Measurements from ENCODE around the gene SOX6. TPM values are rescaled to one million over a fixed set of nuclear protein-coding genes. Genes with fewer than 3 reads are reported as not detected.

Gene SOX6
- total and polyA plus RNA-seq, 2 of the 13 experiments (the other 11 are each of a cell fraction or from before 2014, with no cell fraction given): 2.6 to 11.2 TPM

DNA sequence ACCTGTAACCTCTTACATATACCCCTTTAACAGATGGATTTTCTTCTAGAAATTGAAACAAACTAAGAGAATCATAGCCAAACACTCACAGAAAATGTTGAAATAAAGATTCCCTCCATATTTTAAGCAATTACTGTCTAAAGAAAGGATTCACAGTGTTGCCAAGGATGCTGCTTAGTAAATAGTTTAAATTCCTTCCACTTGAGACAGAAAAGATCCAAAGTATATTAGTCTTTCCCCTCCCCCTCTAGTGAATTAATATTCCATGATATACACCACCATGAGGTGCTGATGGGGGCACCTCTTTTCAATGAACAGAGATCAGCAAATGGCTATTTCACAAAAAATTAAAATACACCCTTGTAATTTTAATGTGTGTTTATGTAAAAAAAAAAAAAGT lies 186.8 kb downstream of the SOX6 start:
- ATAC-seq (no peak), DNase-seq (ENCODE audit: low spot score) (no peak), FAIRE-seq (no peak)
- Histone ChIP-seq H3K27ac (ENCODE audit: extremely low read length, insufficient read depth, low read length) (no peak overlapping the region), H3K9me3 (ENCODE audit: low read length) (no peaks in the 10 kb centered on the region), H3K36me3 (replicated peaks in 1 of 2; ENCODE audit: control insufficient read depth in 1 of 2, insufficient read depth in 2 of 2, low read length in 2 of 2) (no peaks in the 10 kb centered on the region), H4K20me1 (ENCODE audit: insufficient read depth, low read length) (no peaks in the 10 kb centered on the region), H3K4me1 (ENCODE audit: insufficient read depth, low read length) (peaks cover 9% of the 10 kb centered on the region), H3K4me3 (replicated peaks in 1 of 3; ENCODE audit: insufficient read depth in 1 of 3, low read depth in 2 of 3, low read length in 3 of 3) (no peak overlapping the region), H3K9ac (ENCODE audit: insufficient read depth, low read depth, low read length) (no peak overlapping the region), H3K4me2 (ENCODE audit: low read depth, low read length) (no peak overlapping the region), H3K27me3 (ENCODE audit: control insufficient read depth in 1 of 2, insufficient read depth in 2 of 2, low read length in 2 of 2) (no peaks in the 10 kb centered on the region), H2AFZ (ENCODE audit: low read length) (no peak overlapping the region), H3K79me2 (ENCODE audit: insufficient read depth, low read length) (no peaks in the 10 kb centered on the region)
- in situ Hi-C loops (cut with HindIII; ENCODE audit: extremely low pct_ligation_motif_present, low pct_unique_long_range_greater_than_20kb) (no loop called here), intact Hi-C loops (cut with micrococcal nuclease; ENCODE audit: unreplicated experiment) (no loop called here)
- no TSS peak for BruUV-seq (replicated peaks)
- ChIA-PET POLR2A (interaction anchor here (1.3 kb wide), 1 partner anchor 13 kb away, joined by 3 read pairs; no protein-coding TSS in a partner anchor), CTCF (ENCODE audit: low intra/inter-chr PET ratio, low total read pairs) (no interaction called here)
- TF ChIP-seq REXO4 (CRISPR knock-in tag; IDR thresholded peaks at IDR 0.05; ENCODE audit: borderline replicate concordance) (no peak), TBL1XR1 (IDR thresholded peaks at IDR 0.05; ENCODE audit: borderline replicate concordance, low read length, partially characterized antibody) (no peak), ZNF746 (CRISPR knock-in tag; IDR thresholded peaks at IDR 0.05) (no peak), MIXL1 (CRISPR knock-in tag; IDR thresholded peaks at IDR 0.05) (no peak), MATR3 (CRISPR knock-in tag; IDR thresholded peaks at IDR 0.05) (no peak), ZNF652 (CRISPR knock-in tag; IDR thresholded peaks at IDR 0.05; ENCODE audit: borderline replicate concordance, low read depth) (no peak), ZNF225 (CRISPR knock-in tag; IDR thresholded peaks at IDR 0.05) (no peak), PCBP2 (optimal IDR thresholded peaks at IDR 0.05; ENCODE audit: low read depth, low read length, poor library complexity, severe bottlenecking) (no peak), POLR2G (IDR thresholded peaks at IDR 0.05; ENCODE audit: low read depth, low read length) (no peak), XRCC5 (optimal IDR thresholded peaks at IDR 0.05; ENCODE audit: low read length) (no peak), SIN3B (IDR thresholded peaks at IDR 0.05; ENCODE audit: low read length) (no peak), NFIC (IDR thresholded peaks at IDR 0.05; ENCODE audit: low read length) (no peak), SOX6 (IDR thresholded peaks at IDR 0.05) (no peak), SOX6 (CRISPR knock-in tag; IDR thresholded peaks at IDR 0.05) (no peak)
- TF ChIP-seq, protein P1, sequence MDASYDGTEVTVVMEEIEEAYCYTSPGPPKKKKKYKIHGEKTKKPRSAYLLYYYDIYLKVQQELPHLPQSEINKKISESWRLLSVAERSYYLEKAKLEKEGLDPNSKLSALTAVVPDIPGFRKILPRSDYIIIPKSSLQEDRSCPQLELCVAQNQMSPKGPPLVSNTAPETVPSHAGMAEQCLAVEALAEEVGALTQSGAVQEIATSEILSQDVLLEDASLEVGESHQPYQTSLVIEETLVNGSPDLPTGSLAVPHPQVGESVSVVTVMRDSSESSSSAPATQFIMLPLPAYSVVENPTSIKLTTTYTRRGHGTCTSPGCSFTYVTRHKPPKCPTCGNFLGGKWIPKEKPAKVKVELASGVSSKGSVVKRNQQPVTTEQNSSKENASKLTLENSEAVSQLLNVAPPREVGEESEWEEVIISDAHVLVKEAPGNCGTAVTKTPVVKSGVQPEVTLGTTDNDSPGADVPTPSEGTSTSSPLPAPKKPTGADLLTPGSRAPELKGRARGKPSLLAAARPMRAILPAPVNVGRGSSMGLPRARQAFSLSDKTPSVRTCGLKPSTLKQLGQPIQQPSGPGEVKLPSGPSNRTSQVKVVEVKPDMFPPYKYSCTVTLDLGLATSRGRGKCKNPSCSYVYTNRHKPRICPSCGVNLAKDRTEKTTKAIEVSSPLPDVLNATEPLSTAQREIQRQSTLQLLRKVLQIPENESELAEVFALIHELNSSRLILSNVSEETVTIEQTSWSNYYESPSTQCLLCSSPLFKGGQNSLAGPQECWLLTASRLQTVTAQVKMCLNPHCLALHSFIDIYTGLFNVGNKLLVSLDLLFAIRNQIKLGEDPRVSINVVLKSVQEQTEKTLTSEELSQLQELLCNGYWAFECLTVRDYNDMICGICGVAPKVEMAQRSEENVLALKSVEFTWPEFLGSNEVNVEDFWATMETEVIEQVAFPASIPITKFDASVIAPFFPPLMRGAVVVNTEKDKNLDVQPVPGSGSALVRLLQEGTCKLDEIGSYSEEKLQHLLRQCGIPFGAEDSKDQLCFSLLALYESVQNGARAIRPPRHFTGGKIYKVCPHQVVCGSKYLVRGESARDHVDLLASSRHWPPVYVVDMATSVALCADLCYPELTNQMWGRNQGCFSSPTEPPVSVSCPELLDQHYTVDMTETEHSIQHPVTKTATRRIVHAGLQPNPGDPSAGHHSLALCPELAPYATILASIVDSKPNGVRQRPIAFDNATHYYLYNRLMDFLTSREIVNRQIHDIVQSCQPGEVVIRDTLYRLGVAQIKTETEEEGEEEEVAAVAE (CRISPR knock-in tag; IDR thresholded peaks at IDR 0.05; ENCODE audit: borderline replicate concordance): no peak
- TF ChIP-seq, protein P2, sequence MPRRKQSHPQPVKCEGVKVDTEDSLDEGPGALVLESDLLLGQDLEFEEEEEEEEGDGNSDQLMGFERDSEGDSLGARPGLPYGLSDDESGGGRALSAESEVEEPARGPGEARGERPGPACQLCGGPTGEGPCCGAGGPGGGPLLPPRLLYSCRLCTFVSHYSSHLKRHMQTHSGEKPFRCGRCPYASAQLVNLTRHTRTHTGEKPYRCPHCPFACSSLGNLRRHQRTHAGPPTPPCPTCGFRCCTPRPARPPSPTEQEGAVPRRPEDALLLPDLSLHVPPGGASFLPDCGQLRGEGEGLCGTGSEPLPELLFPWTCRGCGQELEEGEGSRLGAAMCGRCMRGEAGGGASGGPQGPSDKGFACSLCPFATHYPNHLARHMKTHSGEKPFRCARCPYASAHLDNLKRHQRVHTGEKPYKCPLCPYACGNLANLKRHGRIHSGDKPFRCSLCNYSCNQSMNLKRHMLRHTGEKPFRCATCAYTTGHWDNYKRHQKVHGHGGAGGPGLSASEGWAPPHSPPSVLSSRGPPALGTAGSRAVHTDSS (CRISPR knock-in tag; conservative IDR thresholded peaks at IDR 0.05): no peak
- TF ChIP-seq, protein P3, sequence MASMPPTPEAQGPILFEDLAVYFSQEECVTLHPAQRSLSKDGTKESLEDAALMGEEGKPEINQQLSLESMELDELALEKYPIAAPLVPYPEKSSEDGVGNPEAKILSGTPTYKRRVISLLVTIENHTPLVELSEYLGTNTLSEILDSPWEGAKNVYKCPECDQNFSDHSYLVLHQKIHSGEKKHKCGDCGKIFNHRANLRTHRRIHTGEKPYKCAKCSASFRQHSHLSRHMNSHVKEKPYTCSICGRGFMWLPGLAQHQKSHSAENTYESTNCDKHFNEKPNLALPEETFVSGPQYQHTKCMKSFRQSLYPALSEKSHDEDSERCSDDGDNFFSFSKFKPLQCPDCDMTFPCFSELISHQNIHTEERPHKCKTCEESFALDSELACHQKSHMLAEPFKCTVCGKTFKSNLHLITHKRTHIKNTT (CRISPR knock-in tag; IDR thresholded peaks at IDR 0.05): no peak
